ENCODE measurements around the gene GALNT6. TPM values are rescaled to one million over a fixed set of nuclear protein-coding genes. Genes with fewer than 3 reads are reported as not detected.

The GALNT6 gene
- total RNA-seq, 2 donors from 2014 or later: 1.3 to 2.8 TPM

DNA sequence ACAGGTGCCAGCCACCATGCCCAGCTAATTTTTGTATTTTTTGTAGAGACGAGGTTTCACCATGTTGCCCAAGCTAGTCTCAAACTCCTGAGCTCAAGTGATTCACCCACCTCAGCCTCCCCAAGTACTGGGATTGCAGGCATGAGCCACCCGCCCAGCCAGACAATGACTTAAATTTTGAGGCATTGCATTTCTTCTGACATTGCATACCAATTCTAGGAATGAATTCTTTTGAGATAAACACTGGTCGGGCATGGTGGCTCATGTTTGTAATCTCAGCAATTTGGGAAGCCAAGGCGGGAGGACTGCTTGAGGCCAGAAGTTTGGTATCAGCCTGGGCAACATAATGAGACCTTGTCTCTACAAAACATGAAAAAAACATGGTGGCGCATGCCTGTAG, 42.2 kb downstream of the GALNT6 start:
- Histone ChIP-seq H3K27me3 (no peaks in the 10 kb centered on the region), H3K27ac (no peak overlapping the region), H3K4me1 (no peaks in the 10 kb centered on the region), H3K36me3 (no peaks in the 10 kb centered on the region), H3K4me3 (no peak overlapping the region), H3K9me3 (no peaks in the 10 kb centered on the region)
- TF ChIP-seq, protein P1, sequence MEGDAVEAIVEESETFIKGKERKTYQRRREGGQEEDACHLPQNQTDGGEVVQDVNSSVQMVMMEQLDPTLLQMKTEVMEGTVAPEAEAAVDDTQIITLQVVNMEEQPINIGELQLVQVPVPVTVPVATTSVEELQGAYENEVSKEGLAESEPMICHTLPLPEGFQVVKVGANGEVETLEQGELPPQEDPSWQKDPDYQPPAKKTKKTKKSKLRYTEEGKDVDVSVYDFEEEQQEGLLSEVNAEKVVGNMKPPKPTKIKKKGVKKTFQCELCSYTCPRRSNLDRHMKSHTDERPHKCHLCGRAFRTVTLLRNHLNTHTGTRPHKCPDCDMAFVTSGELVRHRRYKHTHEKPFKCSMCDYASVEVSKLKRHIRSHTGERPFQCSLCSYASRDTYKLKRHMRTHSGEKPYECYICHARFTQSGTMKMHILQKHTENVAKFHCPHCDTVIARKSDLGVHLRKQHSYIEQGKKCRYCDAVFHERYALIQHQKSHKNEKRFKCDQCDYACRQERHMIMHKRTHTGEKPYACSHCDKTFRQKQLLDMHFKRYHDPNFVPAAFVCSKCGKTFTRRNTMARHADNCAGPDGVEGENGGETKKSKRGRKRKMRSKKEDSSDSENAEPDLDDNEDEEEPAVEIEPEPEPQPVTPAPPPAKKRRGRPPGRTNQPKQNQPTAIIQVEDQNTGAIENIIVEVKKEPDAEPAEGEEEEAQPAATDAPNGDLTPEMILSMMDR (IDR thresholded peaks at IDR 0.05): no peak
- DNase-seq (ENCODE audit: low spot score): no peak

DNA sequence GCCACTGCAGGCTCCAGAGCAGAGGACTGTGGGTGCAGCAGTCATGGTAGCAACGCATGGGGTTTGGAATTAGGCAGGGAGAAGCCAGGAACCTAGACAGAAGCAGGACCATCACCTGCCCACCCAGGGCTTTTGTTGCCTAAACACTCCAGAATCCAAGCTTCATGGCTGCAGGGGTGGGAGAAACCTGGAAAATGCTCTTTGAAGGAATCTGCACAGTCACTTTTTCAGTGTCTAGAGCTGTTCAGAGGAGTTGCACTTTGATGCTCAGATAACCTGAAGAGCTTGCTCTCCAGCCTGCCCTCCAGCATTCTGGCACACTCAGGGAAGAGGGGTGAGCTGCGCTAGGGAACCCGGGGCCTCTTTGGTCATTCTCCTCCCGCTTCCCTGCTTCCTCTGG, 43.1 kb downstream of the GALNT6 start:
- H3K27me3 ChIP-seq: no peaks in the 10 kb centered on the region

DNA sequence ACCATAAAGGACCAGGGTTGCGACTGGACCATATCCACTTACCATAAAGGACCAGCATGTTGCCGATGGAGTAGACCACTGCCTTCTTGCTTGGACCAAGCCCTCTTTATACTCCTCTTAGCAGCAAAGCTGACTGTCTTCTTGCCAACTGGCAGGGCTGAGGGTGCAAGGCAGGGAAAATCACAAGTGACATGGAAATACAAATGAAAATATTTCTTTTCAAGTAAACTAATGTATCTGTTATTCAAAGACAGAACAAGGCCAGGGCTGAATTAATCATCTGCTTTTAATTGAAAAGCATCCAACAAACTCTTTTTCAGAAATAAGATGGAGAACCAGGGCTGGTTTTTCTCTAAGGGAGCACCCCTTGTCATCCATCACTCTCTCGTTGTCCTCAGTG, 44.6 kb downstream of the GALNT6 start, which contains the start of gene CELA1:
Gene CELA1 (minus strand): TSS at position 99 of the 400 bp plus-strand sequence. CDS start 41 bp downstream, at position 58.
- TF ChIP-seq, protein P1 (IDR thresholded peaks at IDR 0.05): no peak
- DNase-seq (ENCODE audit: low spot score): no peak

More for the DNA sequence above, 43.1 kb downstream of the GALNT6 start:
- H3K27ac ChIP-seq: no peak overlapping the region
- H3K9me3 ChIP-seq: no peaks in the 10 kb centered on the region
- no peak overlapping the region for H3K4me3 ChIP-seq
- no peak for DNase-seq (ENCODE audit: low spot score)
- TF ChIP-seq, protein P1 (IDR thresholded peaks at IDR 0.05): no peak
- no peaks in the 10 kb centered on the region for H3K36me3 ChIP-seq
- no peaks in the 10 kb centered on the region for H3K4me1 ChIP-seq

DNA sequence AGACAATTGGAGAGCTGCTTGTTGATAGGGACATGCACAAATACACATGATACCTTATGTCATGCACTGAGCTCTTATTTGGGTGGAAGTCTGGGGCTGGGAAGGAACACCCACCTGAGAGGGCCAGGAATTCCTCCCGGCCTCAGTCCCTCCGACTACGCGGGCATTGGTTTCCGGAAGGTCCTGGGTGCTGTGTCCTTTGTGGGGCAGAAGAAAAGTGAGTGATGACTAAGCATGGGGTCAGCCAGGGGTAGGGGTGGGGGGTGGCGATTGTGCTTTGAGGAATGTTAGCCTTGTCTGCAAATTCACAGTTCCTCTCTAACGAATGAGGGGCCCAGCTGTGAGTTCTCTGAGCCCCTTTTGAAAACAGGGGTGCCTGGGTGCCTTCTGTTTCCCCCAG, 45.5 kb downstream of the GALNT6 start:
- no peak overlapping the region for H3K27ac ChIP-seq
- no peaks in the 10 kb centered on the region for H3K36me3 ChIP-seq
- peaks cover 0 to 5% of the 10 kb centered on the region in 2 donors for H3K4me1 ChIP-seq
- DNase-seq (ENCODE audit: low spot score): no peak
- TF ChIP-seq, protein P1 (IDR thresholded peaks at IDR 0.05): no peak
- no peaks in the 10 kb centered on the region for H3K9me3 ChIP-seq
- H3K27me3 ChIP-seq: no peaks in the 10 kb centered on the region
- no peak overlapping the region for H3K4me3 ChIP-seq

More for the DNA sequence above, 44.6 kb downstream of the GALNT6 start, which contains the start of gene CELA1:
- Histone ChIP-seq H3K36me3 (no peaks in the 10 kb centered on the region), H3K9me3 (no peaks in the 10 kb centered on the region), H3K27ac (no peak within 1 kb of the TSS), H3K27me3 (no peaks in the 10 kb centered on the region), H3K4me3 (no peak within 1 kb of the TSS), H3K4me1 (no peaks in the 10 kb centered on the region)

DNA sequence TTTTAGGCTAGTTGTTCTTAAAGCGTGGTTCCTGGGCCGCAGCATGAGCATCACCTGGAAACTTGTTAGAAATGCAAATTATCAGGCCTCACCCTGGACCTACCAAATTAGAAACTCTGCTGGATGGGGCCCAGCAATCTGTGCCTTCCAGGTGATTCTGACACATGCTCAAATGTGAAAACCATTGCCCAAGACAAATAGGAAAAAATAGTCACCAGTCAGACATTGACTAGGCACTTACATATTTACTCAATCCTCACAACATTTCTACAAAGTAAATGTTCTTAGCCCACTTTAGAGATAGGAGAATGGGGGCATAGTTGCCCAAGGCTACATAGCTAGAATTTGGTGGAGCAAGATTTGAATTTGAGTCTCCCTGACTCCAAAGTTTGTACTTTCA, 48.0 kb downstream of the GALNT6 start:
- DNase-seq (ENCODE audit: low spot score): no peak
- no peaks in the 10 kb centered on the region for H3K9me3 ChIP-seq
- H3K27me3 ChIP-seq: no peaks in the 10 kb centered on the region
- TF ChIP-seq, protein P1 (IDR thresholded peaks at IDR 0.05): no peak
- no peaks in the 10 kb centered on the region for H3K36me3 ChIP-seq
- peaks cover 0 to 5% of the 10 kb centered on the region in 2 donors for H3K4me1 ChIP-seq
- H3K4me3 ChIP-seq: no peak overlapping the region
- H3K27ac ChIP-seq: no peak overlapping the region

DNA sequence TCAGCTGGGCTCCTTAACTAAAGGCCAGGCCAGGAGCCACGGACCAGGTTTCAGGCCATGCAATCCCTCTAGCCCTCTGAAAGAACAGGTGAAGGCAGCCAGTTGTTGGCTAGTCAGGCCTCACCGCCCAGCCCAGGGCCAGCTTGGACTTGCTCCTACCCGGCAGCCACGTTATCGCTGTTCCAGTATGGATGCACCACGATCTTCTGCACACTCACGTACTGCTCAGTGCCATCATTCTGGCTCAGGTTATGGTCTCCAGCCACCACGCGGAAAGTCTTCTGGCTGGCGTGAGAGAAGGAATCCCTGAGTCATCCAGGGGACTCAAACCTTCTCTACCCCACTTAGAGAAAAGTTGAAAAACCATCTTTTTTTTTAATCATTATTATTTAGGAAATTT, 48.8 kb downstream of the GALNT6 start:
- Histone ChIP-seq H3K4me3 (no peak overlapping the region), H3K4me1 (peaks cover 0 to 5% of the 10 kb centered on the region in 2 donors), H3K36me3 (no peaks in the 10 kb centered on the region), H3K9me3 (no peaks in the 10 kb centered on the region), H3K27me3 (no peaks in the 10 kb centered on the region), H3K27ac (no peak overlapping the region)
- DNase-seq (ENCODE audit: low spot score): no peak
- TF ChIP-seq, protein P1 (IDR thresholded peaks at IDR 0.05): no peak
